GM19025 (cell line): Measurements from ENCODE around the gene OR4C5.
"Not testable (repeated sequence)": the region's sequence is repeated elsewhere in the genome, so short reads cannot be mapped to it uniquely, and the experiment has no call there.

Experiments used
- ATAC-seq: cut with Tn5 transposase; IDR thresholded peaks from one replicate; pipeline ENCODE4 v1.9.1; 2021; ENCODE audit warnings: mild to moderate bottlenecking, low read depth, moderate library complexity; ENCODE audit not compliant: unreplicated experiment

The OR4C5 gene

DNA sequence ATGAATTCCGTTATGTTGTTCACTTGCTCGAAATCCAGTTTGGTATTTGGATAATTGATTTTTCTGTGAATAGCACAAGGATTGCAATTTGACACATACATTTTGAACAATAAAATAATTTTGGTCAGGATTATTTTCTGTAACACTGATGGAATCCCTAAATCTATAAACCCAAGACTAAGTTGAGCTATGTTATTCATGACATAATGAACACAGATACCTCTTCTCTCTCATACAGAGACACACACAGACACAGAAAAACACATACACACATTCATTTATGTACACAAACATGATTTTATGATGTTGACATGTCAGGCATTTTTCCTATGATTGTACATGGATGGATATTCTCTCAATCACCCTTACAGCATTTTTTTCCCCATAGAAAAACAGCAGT lies at the start of gene OR4C5:
Gene OR4C5 (minus strand): TSS at position 101 of the 400 bp plus-strand sequence. CDS start 0 bp downstream, at position 101.
- no peak for ATAC-seq

DNA sequence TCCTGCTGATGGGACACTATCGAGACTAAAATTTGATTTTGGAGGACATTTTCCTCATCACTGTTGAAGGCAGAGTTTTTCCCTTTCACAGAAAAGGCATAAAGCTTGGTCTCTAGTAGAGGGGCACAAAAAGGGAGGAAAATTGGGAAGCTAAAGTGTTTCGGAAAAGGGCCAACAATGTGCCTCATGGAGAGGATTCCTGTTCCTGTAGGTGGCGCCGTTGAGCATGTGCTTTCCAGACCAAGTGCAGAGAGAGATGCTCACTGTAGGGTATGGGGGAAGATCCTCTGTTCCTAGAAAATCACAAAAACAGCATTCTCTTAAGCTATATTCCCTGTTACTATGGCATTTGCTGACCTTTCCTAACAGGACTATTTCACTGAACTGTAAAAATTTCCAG lies 18.4 kb upstream of the OR4C5 start:
- no peak for ATAC-seq

DNA sequence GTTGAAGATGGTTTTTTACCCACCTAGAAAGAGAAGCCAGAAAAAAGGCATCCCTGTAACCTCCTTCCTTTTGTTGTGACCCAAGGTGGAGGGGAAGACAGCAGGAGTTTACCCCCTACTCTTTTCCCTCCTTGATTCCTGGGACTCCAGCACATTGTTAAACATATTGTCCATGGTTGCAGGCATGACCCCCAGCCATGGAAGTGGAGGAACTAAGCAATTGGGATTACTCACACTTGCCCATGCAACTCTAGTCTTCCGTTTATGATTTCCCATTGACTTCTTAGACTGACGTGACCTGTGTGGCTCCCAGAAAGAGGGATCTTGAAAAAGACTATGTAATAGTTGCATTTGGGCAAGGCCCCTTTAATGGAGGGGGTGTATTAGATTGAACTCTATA lies 17.9 kb upstream of the OR4C5 start:
- not testable (repeated sequence) for ATAC-seq

DNA sequence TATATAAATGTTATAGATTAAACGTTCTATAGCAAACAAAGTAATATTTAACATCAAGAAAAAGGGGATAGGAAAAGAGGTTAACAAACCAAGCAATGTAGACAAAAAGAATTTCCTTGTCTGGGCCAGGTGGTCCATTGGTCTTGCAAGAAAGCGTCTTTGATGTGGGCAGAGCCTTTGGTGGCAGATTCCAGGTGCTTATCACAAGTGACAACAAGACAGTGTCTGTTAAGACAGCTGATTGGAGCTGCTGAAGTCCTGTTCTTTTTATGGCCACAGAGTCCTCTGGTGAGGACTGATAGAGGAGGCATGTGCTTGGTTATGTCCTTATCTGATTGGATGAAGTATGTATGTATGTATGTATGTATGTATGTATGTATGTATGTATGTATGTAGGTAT lies 5.0 kb downstream of the OR4C5 start:
- not testable (repeated sequence) for ATAC-seq

DNA sequence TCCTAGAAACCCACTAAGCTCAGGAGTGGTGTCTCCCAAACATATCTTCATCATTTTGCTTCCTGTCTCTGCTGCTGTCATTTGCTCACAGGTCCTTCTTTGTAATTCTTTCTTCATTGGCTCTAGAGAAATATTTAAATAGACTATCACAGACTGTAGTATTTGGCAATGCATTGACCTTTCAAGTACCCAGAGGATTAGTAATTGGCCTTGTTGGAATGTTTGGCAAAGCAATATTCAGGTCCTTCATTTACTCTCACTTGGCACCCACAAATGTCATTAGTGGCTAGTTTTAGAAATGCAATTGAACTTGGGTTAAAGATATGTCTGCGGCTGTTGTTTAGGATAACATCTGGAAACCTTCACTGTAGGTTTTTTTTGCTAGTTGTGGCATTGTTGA lies 11.6 kb downstream of the OR4C5 start:
- ATAC-seq: no peak

DNA sequence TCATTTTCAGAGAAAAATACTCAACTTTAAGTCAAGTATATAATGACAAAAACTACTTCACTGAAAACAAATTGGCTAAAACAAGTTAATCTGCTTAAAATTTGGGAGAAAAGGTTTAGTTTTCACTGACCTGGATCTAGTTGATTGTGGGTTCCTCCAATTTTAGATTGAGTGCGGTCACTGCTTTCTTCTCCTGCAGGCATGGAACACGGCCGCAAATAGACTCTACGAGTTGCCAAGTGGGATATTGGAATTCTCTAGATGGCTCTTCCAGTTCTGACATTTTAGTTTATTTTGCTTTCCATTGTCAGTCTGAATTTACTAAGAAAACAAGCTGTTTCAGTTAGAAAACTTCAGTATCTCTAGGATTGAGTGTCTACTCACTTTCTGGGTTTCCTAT lies 12.3 kb downstream of the OR4C5 start:
- ATAC-seq: no peak

DNA sequence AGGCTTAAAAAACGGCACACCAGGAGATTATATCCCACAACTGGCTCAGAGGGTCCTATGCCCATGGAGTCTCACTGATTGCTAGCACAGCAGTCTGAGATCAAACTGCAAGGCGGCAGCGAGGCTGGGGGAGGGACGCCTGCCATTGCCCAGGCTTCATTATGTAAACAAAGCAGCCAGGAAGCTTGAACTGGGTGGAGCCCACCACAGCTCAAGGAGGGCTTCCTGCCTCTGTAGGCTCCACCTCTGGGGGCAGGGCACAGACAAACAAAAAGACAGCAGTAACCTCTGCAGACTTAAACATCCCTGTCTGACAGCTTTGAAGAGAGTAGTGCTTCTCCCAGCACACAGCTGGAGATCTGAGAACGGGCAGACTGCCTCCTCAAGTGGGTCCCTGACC lies 20.0 kb downstream of the OR4C5 start:
- ATAC-seq: not testable (repeated sequence)

DNA sequence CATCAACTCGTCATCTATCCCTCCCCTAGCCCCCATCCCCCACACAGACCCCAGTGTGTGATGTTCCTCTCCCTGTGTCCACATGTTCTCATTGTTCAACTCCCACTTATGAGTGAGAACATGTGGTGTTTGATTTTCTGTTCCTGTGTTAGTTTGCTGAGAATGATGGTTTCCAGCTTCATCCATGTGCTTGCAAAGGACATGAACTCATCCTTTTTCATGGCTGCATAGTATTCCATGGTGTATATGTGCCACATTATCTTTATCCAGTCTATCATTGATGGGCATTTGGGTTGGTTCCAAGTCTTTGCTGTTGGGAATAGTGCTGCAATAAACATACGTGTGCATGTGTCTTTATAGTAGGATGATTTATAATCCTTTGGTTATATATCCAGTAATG lies 23.8 kb downstream of the OR4C5 start:
- ATAC-seq: not testable (repeated sequence)

DNA sequence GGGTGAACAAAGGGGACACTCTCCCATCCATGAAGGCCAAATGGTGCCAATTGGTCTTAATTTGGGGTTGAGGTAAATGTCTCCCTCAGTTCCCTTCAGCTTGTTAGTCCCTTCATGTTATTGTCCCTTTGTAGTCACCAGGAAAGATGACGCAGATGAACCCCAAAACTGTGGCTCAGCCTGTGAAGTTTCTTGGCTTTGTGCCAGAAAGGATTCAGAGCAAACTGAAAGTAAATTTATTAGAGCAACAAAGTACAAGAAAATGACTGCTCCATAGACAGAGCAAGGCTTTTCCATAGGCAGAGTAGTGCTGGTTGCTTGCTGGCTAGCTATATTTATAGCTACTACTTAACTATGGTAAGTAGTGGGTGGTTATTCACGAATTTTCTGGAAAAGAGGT lies 24.8 kb downstream of the OR4C5 start:
- no peak for ATAC-seq

DNA sequence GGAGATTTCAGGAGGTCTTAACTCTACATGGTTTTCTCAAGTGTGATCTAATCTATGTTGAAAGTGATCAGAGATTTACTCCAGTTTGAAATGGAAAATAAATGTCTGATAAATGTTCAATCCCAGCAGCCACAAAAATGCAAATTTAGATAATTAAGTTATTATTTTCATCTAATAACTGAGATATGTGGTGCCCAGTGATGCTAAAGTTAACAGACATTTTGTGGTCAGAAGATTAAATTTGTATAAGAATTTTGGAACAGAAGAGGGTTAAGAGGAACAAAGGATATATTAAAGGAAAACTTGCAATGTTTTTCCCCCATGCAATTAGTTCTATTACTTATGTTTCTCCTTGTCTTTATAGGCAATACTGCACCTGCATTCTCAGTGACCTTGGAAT lies 41.6 kb downstream of the OR4C5 start, which contains the start of gene OR4C3:
Gene OR4C3 (plus strand): TSS at position 301 of the 400 bp plus-strand sequence. CDS start 102 bp downstream, outside the sequence.
- ATAC-seq: not testable (repeated sequence)

DNA sequence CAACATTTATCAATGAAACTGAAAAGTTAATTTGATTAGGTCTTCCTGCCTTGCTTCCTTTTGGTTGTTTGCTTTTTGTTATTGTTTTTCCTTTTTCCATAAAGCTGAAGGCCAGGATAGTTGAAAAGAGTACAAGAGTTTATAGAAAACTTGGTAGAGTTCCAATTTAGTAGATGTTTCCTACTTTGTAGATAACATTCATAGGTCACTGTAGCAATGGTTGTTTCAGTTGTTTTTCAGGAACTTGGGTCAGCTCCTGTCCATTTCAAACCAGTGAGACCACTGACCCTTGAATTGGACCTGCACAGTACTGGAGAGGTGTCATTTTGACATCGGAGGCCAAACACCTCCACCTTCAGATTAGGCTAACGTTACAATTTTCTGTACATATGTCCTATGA lies 46.5 kb downstream of the OR4C5 start:
- ATAC-seq: not testable (repeated sequence)
